Liver (tissue), 9 donors: ENCODE results near the gene PITPNC1. TPM values are rescaled to one million over a fixed set of nuclear protein-coding genes. Genes with fewer than 3 reads are reported as not detected.

ENCODE experiments used
- DNase-seq: peaks from one replicate; pipeline ENCODE4 v3.0.0-alpha.2; 2017; ENCODE audit warnings: low spot score
- H3K27ac ChIP-seq, 2 donors: one replicate each; pipeline ENCODE4 v1.7.0; 2013; ENCODE audit warnings: inconsistent platforms in 2 of 2, low read length in 2 of 2, control low read depth in 1 of 2, low read depth in 1 of 2, mild to moderate bottlenecking in 1 of 2
- H3K27me3 ChIP-seq, 4 donors: one replicate each; pipeline versions ENCODE4 v1.6.1 to v1.7.0; 2013; ENCODE audit warnings: low read length in 3 of 4, inconsistent platforms in 1 of 4, mild to moderate bottlenecking in 1 of 4, moderate library complexity in 1 of 4; ENCODE audit not compliant: control insufficient read depth in 4 of 4, insufficient read depth in 4 of 4
- H3K36me3 ChIP-seq, 4 donors: one replicate each; pipeline versions ENCODE4 v1.6.1 to v1.7.0; 2013; ENCODE audit warnings: low read length in 3 of 4, mild to moderate bottlenecking in 3 of 4, low read depth in 1 of 4, moderate library complexity in 1 of 4; ENCODE audit not compliant: control insufficient read depth in 4 of 4, insufficient read depth in 3 of 4
- H3K4me1 ChIP-seq, 4 donors: one replicate each; pipeline versions ENCODE4 v1.6.1 to v1.7.0; 2013; ENCODE audit warnings: low read length in 3 of 4, mild to moderate bottlenecking in 3 of 4, moderate library complexity in 1 of 4; ENCODE audit not compliant: control insufficient read depth in 4 of 4, insufficient read depth in 4 of 4
- H3K4me3 ChIP-seq, 3 donors: one replicate each; pipeline versions ENCODE4 v1.6.1 to v1.7.0; 2013; ENCODE audit warnings: low read length in 3 of 3, control low read depth in 1 of 3, low read depth in 1 of 3, mild to moderate bottlenecking in 1 of 3
- H3K9ac ChIP-seq, 2 donors: one replicate each; pipeline ENCODE4 v1.7.0; 2013; ENCODE audit warnings: low read length in 2 of 2, mild to moderate bottlenecking in 2 of 2, moderate library complexity in 2 of 2, control low read depth in 1 of 2, low read depth in 1 of 2
- H3K9me3 ChIP-seq, 4 donors: one replicate each; pipeline versions ENCODE4 v1.6.1 to v1.7.0; 2013; ENCODE audit warnings: low read length in 3 of 4; ENCODE audit not compliant: control insufficient read depth in 4 of 4
- ATF3 ChIP-seq: IDR thresholded peaks from 2 replicates; pipeline ENCODE4 v1.6.1; 2016; ENCODE audit warnings: antibody characterized with exemption
- CTCF ChIP-seq: fragments of 150-350 bp; IDR thresholded peaks from 2 replicates; pipeline ENCODE4 v1.5.1; 2017; ENCODE audit warnings: improper control_type of control experiment, low read depth, low read length; ENCODE audit not compliant: missing input control
- EGR1 ChIP-seq, 2 donors: IDR thresholded peaks; 2 replicates each; pipeline ENCODE4 v1.6.1; 2016 to 2018; ENCODE audit warnings: antibody characterized with exemption in 2 of 2, low read depth in 2 of 2
- FOXA1 ChIP-seq: IDR thresholded peaks from 2 replicates; pipeline ENCODE4 v1.6.1; 2016; ENCODE audit warnings: antibody characterized with exemption
- FOXA2 ChIP-seq: IDR thresholded peaks from 2 replicates; pipeline ENCODE4 v1.6.1; 2016; ENCODE audit warnings: antibody characterized with exemption
- GABPA ChIP-seq, 2 donors: IDR thresholded peaks in 1 of 2; conservative IDR thresholded peaks in 1 of 2; 2 replicates each; pipeline ENCODE4 v1.6.1; 2016; ENCODE audit warnings: antibody characterized with exemption in 2 of 2, mild to moderate bottlenecking in 1 of 2, moderate library complexity in 1 of 2
- HNF4A ChIP-seq, 2 donors: conservative IDR thresholded peaks; 2 replicates each; pipeline ENCODE4 v1.6.1; 2016; ENCODE audit warnings: antibody characterized with exemption in 2 of 2, mild to moderate bottlenecking in 2 of 2
- HNF4G ChIP-seq: IDR thresholded peaks from 2 replicates; pipeline ENCODE4 v1.6.1; 2016; ENCODE audit warnings: antibody characterized with exemption
- JUND ChIP-seq, 2 donors: IDR thresholded peaks; 2 replicates each; pipeline ENCODE4 v1.6.1; 2016; ENCODE audit warnings: antibody characterized with exemption in 2 of 2
- MAX ChIP-seq: IDR thresholded peaks from 2 replicates; pipeline ENCODE4 v1.6.1; 2016; ENCODE audit warnings: antibody characterized with exemption
- NR2F2 ChIP-seq: IDR thresholded peaks from 2 replicates; pipeline ENCODE4 v1.6.1; 2016; ENCODE audit warnings: antibody characterized with exemption
- RAD21 ChIP-seq, 2 donors: IDR thresholded peaks; 2 replicates each; pipeline ENCODE4 v1.6.1; 2016; ENCODE audit warnings: antibody characterized with exemption in 2 of 2, mild to moderate bottlenecking in 2 of 2
- REST ChIP-seq: IDR thresholded peaks from 2 replicates; pipeline ENCODE4 v1.6.1; 2016; ENCODE audit warnings: antibody characterized with exemption, mild to moderate bottlenecking
- RXRA ChIP-seq, 2 donors: IDR thresholded peaks; 2 replicates each; pipeline ENCODE4 v1.6.1; 2017 to 2018; ENCODE audit warnings: antibody characterized with exemption in 2 of 2, mild to moderate bottlenecking in 1 of 2
- SP1 ChIP-seq: IDR thresholded peaks from 2 replicates; pipeline ENCODE4 v1.6.1; 2018; ENCODE audit warnings: antibody characterized with exemption, mild to moderate bottlenecking
- TAF1 ChIP-seq: conservative IDR thresholded peaks from 2 replicates; pipeline ENCODE4 v1.6.1; 2016; ENCODE audit warnings: antibody characterized with exemption, mild to moderate bottlenecking
- YY1 ChIP-seq: IDR thresholded peaks from 2 replicates; pipeline ENCODE4 v1.6.1; 2016; ENCODE audit warnings: antibody characterized with exemption, mild to moderate bottlenecking
- ZBTB33 ChIP-seq: IDR thresholded peaks from 2 replicates; pipeline ENCODE4 v1.6.1; 2016; ENCODE audit warnings: antibody characterized with exemption
- WGBS: extraction: QIAGEN DNeasy Blood & Tissue Kit; methylation state at CpG from one replicate; pipeline ENCODE4 v1.1.7; 2013; 5-methylcytosine and 5-hydroxymethylcytosine counted together
- polyA plus RNA-seq, 2 donors: library from polyadenylated mRNA; stranded (reverse) in 1 of 2; unstranded in 1 of 2; fragments of 200-250 nt in 1 of 2; fragments of >200 nt in 1 of 2; fragmentation: Nextera tagmentation in 1 of 2; extraction: Ambion mirVana in 1 of 2; gene quantifications; one replicate each; pipeline versions ENCODE4 v1.2.1 to v1.2.3, GENCODE V29; 2013 to 2015
- total RNA-seq, 2 donors: library from RNA; depleted of rRNA; stranded (reverse); fragments of >200 nt; gene quantifications; one replicate each; pipeline ENCODE4 v1.2.3, GENCODE V29; 2014
- donor health status: healthy.
- donor health status: healthy.
- donor health status: healthy.
- donor health status: healthy.
- donor health status: healthy.

Gene PITPNC1
- total and polyA plus RNA-seq, 4 donors, result 2.3 to 10.2 (median 5.7) TPM

GRCh38 chr17:67646472-67646871 lies 269.4 kb downstream of the PITPNC1 start:
- 97% methylated on average over 6 of the region's 6 CpGs for WGBS
- Histone ChIP-seq H3K36me3 (no peaks in the 10 kb centered on the region), H3K4me3 (no peak overlapping the region), H3K27ac (no peak overlapping the region), H3K27me3 (no peaks in the 10 kb centered on the region), H3K4me1 (no peaks in the 10 kb centered on the region), H3K9ac (no peak overlapping the region), H3K9me3 (no peaks in the 10 kb centered on the region)
- DNase-seq, result no peak
- TF ChIP-seq EGR1 (IDR thresholded peaks at IDR 0.05; ENCODE audit: low read depth in 2 of 2) (no peak), GABPA (IDR thresholded peaks at IDR 0.05 in 1 of 2, conservative IDR thresholded peaks at IDR 0.05 in 1 of 2) (no peak), MAX (no peak), JUND (IDR thresholded peaks at IDR 0.05) (no peak), SP1 (no peak)

- TF ChIP-seq GABPA (IDR thresholded peaks at IDR 0.05 in 1 of 2, conservative IDR thresholded peaks at IDR 0.05 in 1 of 2) (no peak), REST (no peak), HNF4A (conservative IDR thresholded peaks at IDR 0.05) (no peak), JUND (IDR thresholded peaks at IDR 0.05) (no peak), EGR1 (IDR thresholded peaks at IDR 0.05; ENCODE audit: low read depth in 2 of 2) (no peak), RXRA (IDR thresholded peaks at IDR 0.05) (no peak), SP1 (no peak), HNF4G (no peak), ATF3 (no peak), FOXA2 (no peak), YY1 (no peak), TAF1 (no peak), CTCF (no peak), NR2F2 (no peak), ZBTB33 (no peak), RAD21 (IDR thresholded peaks at IDR 0.05) (no peak), MAX (no peak), FOXA1 (no peak)
- WGBS, result 89% methylated on average over 5 of the region's 5 CpGs
- H3K9ac ChIP-seq, result no peak overlapping the region
Observed at GRCh38 chr17:67647482-67647881, 270.4 kb downstream of the PITPNC1 start.

More at GRCh38 chr17:67647482-67647881, 270.4 kb downstream of the PITPNC1 start:
- no peak for DNase-seq
- no peaks in the 10 kb centered on the region for H3K9me3 ChIP-seq
- no peak overlapping the region for H3K27ac ChIP-seq
- no peak overlapping the region for H3K4me3 ChIP-seq
- no peaks in the 10 kb centered on the region for H3K4me1 ChIP-seq
- no peaks in the 10 kb centered on the region for H3K27me3 ChIP-seq
- H3K36me3 ChIP-seq, result peaks cover 0 to 2% (median 0%) of the 10 kb centered on the region in 4 donors
